Fibroblast of the conjunctiva (primary cell): ENCODE results near the gene SPOCK1.
"Not testable (repeated sequence)": the region's sequence is repeated elsewhere in the genome, so short reads cannot be mapped to it uniquely, and the experiment has no call there.

ENCODE experiments used
- DNase-seq: peaks from one replicate; pipeline ENCODE4 v3.0.0-alpha.2; 2010; ENCODE audit warnings: low read depth

The SPOCK1 gene

GRCh38 chr5:137019229-137019628 lies 479.9 kb downstream of the SPOCK1 start:
- no peak for DNase-seq

- DNase-seq, result no peak
Measured at GRCh38 chr5:137016783-137017324, 482.3 kb downstream of the SPOCK1 start.

- DNase-seq, result no peak
Measured at GRCh38 chr5:137015540-137016116, 483.5 kb downstream of the SPOCK1 start.

DNA sequence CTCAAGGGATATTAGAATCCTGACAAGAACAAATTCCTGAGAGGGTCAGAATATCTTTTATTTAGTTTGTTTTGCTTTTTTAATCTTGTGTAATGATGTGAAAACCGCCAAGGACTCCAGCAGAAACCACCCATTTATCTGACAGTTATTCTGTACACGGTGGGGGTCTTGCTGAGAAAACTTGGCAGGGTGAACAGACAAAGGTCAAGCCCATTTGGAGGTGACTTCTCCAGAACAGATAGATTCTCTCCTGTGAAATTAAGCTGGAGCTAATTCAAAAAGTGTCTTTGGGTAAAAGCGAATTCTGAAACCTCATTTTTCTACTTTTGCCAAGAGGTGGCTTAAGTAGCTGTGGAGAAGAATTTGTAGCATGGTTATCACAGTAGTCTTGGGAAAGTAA lies 484.4 kb downstream of the SPOCK1 start:
- no peak for DNase-seq

DNA sequence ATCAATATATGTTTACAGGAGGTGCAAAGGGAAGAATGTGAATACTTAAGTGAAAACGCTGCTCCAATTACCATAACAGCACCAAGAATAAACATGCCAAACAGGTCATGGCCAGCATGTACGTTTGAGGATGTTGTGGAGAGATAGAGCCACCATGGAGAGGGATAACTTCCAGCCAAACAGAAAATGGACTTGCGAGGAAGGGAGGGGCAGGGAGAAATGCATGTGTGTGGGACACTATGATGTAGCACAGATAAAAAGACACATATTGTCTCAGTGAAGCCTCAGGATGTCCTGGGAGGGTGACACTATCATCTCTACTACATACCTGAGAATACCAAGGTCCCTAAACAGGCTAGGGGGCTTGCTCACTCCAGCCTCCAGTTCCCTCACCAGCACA lies 488.9 kb downstream of the SPOCK1 start:
- no peak for DNase-seq

GRCh38 chr5:137004279-137004678 lies 494.8 kb downstream of the SPOCK1 start:
- no peak for DNase-seq

- no peak for DNase-seq
Measured at GRCh38 chr5:137001026-137001569, 498.0 kb downstream of the SPOCK1 start.

- no peak for DNase-seq
Measured at GRCh38 chr5:136999787-137000186, 499.3 kb downstream of the SPOCK1 start.

GRCh38 chr5:136998854-136999357 lies 500.2 kb downstream of the SPOCK1 start:
- no peak for DNase-seq

- no peak for DNase-seq
Measured at GRCh38 chr5:136994154-136994553, 505.0 kb downstream of the SPOCK1 start.

GRCh38 chr5:136992796-136993489 lies 506.2 kb downstream of the SPOCK1 start:
- no peak for DNase-seq

DNA sequence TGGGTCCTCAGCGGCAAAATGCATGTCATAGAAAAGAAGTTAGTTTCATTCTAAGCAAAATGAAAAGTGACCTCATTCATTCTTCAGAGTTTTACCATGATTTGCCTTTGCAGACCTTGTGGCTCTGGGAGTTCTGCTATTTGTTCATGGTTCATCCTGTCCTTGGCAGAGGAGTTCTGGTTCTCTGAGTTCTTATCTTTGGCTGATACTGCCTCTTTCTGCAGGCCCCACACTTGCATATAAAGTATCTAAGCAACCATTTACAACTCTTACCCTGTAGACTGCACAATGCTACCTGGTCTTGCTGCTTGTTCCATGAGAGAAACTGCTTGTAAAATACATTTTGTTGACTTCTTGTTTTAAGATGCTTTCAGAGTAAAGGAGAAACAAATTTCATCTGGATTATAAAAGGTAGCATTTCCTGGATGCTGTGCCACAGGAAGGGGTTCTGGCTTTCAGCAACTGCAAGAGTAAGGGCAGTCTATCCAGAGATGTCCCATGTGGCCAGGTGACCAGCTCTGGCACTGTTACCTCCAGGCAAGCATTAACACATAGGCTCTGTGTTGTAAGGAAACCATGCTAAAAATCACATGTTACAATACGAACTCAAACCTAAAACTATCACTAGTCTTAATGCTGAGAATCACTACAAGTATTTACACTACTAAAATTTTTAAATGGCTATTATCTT lies 513.2 kb downstream of the SPOCK1 start:
- DNase-seq, result no peak

DNA sequence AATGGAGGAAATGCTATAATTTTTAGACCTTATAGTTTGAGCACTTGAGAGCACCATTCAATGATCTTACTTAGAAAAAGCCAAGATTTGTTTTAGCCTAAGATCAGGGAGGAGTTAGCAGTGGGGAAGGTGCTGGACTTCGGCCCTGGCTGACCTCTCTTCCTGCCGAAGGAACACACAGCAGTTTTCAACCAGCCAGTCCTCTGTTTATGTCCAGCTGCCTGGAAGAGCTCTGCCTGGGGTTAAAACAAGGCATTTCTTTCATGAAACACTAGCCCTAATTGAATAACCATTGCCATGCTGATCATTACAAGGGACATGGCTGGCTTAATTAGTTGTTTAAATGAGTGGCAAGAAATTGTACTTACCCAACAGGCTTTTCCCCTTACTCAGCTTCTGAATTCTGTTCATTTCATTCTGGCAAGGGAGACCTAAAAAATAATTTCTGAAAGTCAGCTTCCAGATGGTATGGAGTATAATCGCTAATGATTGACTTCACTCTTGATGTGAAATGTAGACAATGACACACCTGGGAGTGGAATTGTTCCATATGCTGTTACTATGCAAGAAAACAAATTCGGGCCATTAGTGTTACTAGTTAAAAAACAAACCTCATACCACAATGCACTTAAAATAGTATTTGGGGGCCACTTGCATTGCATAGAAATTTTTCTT lies 514.2 kb downstream of the SPOCK1 start:
- no peak for DNase-seq

GRCh38 chr5:136981936-136982335 lies 517.2 kb downstream of the SPOCK1 start:
- no peak for DNase-seq

DNA sequence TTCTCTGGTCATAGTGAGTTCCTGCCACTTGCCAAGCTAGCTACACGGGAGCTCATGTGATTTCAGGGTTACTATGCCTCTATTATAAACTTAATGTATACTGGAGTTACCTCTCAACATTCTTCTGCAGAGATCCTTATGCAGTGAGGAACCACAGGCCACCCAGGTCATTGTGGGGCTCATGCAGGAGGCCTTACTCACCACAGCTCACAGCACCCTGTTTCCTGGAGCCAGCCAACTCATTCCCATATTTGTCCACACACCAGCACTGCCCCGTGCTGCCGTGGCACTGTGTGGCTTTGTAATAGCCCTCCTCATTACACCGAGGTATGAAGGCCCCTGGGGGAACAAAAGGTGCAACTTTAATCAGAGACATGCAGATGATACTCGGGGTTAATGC lies 520.0 kb downstream of the SPOCK1 start:
- DNase-seq, result no peak

DNA sequence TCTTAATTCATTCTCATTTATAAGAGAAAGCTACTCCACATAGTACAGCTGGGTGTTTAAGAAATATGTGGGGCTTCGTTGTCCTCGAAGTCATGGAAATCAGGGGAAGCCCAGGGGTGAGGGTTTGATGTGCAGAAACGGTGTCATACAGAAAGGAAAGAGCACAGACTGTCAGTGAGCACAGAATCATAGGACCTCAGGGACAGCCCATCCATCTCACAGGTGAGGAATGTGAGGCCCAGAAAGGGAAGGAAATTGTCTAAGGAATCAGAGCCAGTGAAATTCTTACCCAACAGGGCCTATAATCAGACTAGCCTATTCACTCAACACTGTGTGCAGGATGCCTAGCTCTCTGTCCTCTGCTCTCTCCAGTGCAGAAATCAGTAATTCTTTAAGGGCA lies 535.6 kb downstream of the SPOCK1 start:
- DNase-seq, result no peak

DNA sequence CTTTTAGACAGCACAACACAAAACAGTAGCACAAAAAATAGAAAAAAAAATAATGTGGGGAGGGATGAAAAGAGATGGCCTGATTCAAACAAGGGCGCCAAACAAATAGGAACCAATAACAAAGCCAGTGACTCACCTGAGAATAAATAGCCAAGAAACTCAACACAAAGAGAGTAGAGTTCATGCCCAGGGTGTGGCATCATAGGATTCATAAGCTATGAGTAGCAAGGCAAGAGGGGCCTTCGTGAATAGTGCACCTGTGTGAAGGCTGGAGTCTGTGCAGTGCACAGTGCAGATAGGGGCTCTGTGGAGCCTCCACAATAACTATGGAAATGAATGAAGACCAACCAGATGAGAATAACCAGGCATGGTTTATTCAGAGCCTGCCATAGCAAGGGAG lies 541.7 kb downstream of the SPOCK1 start:
- DNase-seq, result no peak

DNA sequence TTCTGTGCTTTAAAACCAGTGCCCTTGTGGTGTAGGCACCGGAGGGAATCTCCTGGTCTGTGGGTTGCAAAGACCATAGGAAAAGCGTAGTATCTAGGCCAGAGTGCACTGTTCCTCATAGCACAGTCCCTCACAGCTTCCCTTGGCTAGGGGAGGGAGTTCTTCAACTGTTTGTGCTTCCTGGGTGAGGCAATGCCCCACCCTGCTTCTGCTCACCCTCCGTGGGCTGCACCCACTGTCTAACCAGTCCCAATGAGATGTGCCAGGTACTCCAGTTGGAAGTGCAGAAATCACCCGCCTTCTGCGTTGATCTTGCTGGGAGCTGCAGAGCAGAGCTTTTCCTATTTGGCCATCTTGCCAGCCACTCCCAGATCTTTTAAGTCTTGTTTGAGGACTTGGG lies 545.0 kb downstream of the SPOCK1 start:
- DNase-seq, result not testable (repeated sequence)

- DNase-seq, result not testable (repeated sequence)
Measured at GRCh38 chr5:136953346-136954069, 545.6 kb downstream of the SPOCK1 start.

GRCh38 chr5:136927571-136927970 lies 571.6 kb downstream of the SPOCK1 start:
- DNase-seq, result no peak

DNA sequence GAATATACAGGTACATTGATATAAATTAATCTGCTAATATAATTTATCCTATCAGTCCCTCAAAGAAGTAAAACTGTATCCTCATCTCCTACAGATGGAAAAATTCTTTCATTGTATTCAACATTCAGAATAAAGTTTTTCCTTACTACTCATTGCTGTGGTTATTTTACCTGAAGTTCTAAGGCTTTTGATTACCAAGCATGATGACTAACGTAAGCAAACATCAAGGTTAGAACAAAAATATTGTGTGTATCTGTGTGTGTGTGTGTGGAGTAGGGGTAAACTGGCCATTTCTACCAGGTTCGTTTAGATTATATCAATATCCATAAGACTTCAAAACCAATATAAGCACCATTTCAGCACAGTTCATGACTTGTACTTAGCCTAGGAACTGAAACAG lies 573.1 kb downstream of the SPOCK1 start:
- no peak for DNase-seq
